Chondrocyte (in vitro differentiated cells): ENCODE data around the gene RHOXF1. TPM values are rescaled to one million over a fixed set of nuclear protein-coding genes. Genes with fewer than 3 reads are reported as not detected.
"Not testable (repeated sequence)": the region's sequence is repeated elsewhere in the genome, so short reads cannot be mapped to it uniquely, and the experiment has no call there.

ENCODE experiments used
- DNase-seq: peaks from one replicate; pipeline ENCODE4 v3.0.0; 2021; ENCODE audit warnings: mixed read lengths, low spot score
- H3K27ac Mint-ChIP-seq: one replicate; pipeline ENCODE4 v1.8.0; 2021; ENCODE audit warnings: mild to moderate bottlenecking, moderate library complexity, mixed read lengths; ENCODE audit not compliant: unreplicated experiment
- H3K27me3 Mint-ChIP-seq: 2 replicates; pipeline ENCODE4 v1.8.0; 2021; ENCODE audit warnings: low read depth, mixed read lengths
- H3K36me3 Mint-ChIP-seq: 2 replicates; pipeline ENCODE4 v1.8.0; 2021; ENCODE audit warnings: low read depth, mixed read lengths
- H3K4me1 Mint-ChIP-seq: 2 replicates; pipeline ENCODE4 v1.8.0; 2021; ENCODE audit warnings: low read depth, mild to moderate bottlenecking, mixed read lengths
- H3K4me3 Mint-ChIP-seq: one replicate; pipeline ENCODE4 v1.8.0; 2021; ENCODE audit warnings: mild to moderate bottlenecking, moderate library complexity, mixed read lengths; ENCODE audit not compliant: unreplicated experiment
- H3K9me3 Mint-ChIP-seq: 2 replicates; pipeline ENCODE4 v1.8.0; 2021; ENCODE audit warnings: low read depth, mixed read lengths
- CTCF ChIP-seq: fragments of 200-600 bp; sonication (generic); IDR thresholded peaks from 2 replicates; pipeline ENCODE4 v1.5.0; 2021; ENCODE audit warnings: antibody characterized with exemption, mild to moderate bottlenecking, moderate library complexity
- total RNA-seq: library from RNA; stranded (reverse); gene quantifications from 3 replicates; pipeline ENCODE4 v1.2.1, GENCODE V29; 2021

Gene RHOXF1
- total RNA-seq, 1 donor from 2014 or later = not detected

- no peaks in the 10 kb centered on the region for H3K4me1 Mint-ChIP-seq
- H3K27ac Mint-ChIP-seq = no peak overlapping the region
- H3K4me3 Mint-ChIP-seq = no peak overlapping the region
- no peak for TF ChIP-seq CTCF
- H3K27me3 Mint-ChIP-seq = no peaks in the 10 kb centered on the region
- peaks cover 1% of the 10 kb centered on the region for H3K36me3 Mint-ChIP-seq
- H3K9me3 Mint-ChIP-seq = peaks cover 5% of the 10 kb centered on the region
- no peak for DNase-seq
Measured at GRCh38 chrX:120125444-120125843, 9.7 kb upstream of the RHOXF1 start.

- H3K4me3 Mint-ChIP-seq = no peak overlapping the region
- TF ChIP-seq CTCF = no peak
- DNase-seq = no peak
Measured at GRCh38 chrX:120120223-120120622, 4.5 kb upstream of the RHOXF1 start.

GRCh38 chrX:120111611-120112010, 4.1 kb downstream of the RHOXF1 start:
- Mint-ChIP-seq H3K9me3 (peaks cover 9% of the 10 kb centered on the region), H3K27me3 (no peaks in the 10 kb centered on the region)

More at GRCh38 chrX:120120223-120120622, 4.5 kb upstream of the RHOXF1 start:
- Mint-ChIP-seq H3K36me3 (peaks cover 1% of the 10 kb centered on the region), H3K27ac (no peak overlapping the region), H3K4me1 (no peaks in the 10 kb centered on the region), H3K9me3 (peaks cover 4% of the 10 kb centered on the region), H3K27me3 (no peaks in the 10 kb centered on the region)

GRCh38 chrX:120109378-120109777, 6.3 kb downstream of the RHOXF1 start:
- Mint-ChIP-seq H3K4me3 (no peak overlapping the region), H3K27ac (no peak overlapping the region), H3K27me3 (no peaks in the 10 kb centered on the region), H3K4me1 (no peaks in the 10 kb centered on the region), H3K36me3 (no peaks in the 10 kb centered on the region), H3K9me3 (peaks cover 12% of the 10 kb centered on the region)
- no peak for TF ChIP-seq CTCF
- DNase-seq = no peak

More at GRCh38 chrX:120111611-120112010, 4.1 kb downstream of the RHOXF1 start:
- TF ChIP-seq CTCF = no peak
- Mint-ChIP-seq H3K4me1 (no peaks in the 10 kb centered on the region), H3K4me3 (no peak overlapping the region), H3K36me3 (no peaks in the 10 kb centered on the region), H3K27ac (no peak overlapping the region)
- DNase-seq = no peak

GRCh38 chrX:120104707-120105106, 11.0 kb downstream of the RHOXF1 start:
- not testable (repeated sequence) for H3K4me1 Mint-ChIP-seq, H3K36me3 Mint-ChIP-seq, H3K27me3 Mint-ChIP-seq, H3K4me3 Mint-ChIP-seq, DNase-seq, H3K27ac Mint-ChIP-seq
- H3K9me3 Mint-ChIP-seq = peaks cover 31% of the 10 kb centered on the region

GRCh38 chrX:120101057-120101456, 14.7 kb downstream of the RHOXF1 start:
- not testable (repeated sequence) for H3K4me1 Mint-ChIP-seq

More at GRCh38 chrX:120101057-120101456, 14.7 kb downstream of the RHOXF1 start:
- H3K27ac Mint-ChIP-seq, H3K27me3 Mint-ChIP-seq, DNase-seq, H3K36me3 Mint-ChIP-seq, H3K4me3 Mint-ChIP-seq: not testable (repeated sequence)
- peaks cover 32% of the 10 kb centered on the region for H3K9me3 Mint-ChIP-seq
